Mesodermal cell (in vitro differentiated cells): ENCODE data around the gene SCAMP1.
A peak's percentile ranks its signal among the peaks of the same experiment; 100 is the strongest.

ENCODE experiments used
- H3K27ac ChIP-seq: 2 replicates; pipeline ENCODE4 v1.7.0; 2013; ENCODE audit warnings: mild to moderate bottlenecking, low read depth, low read length, moderate library complexity; ENCODE audit not compliant: severe bottlenecking
- H3K36me3 ChIP-seq: 2 replicates; pipeline ENCODE4 v1.7.1; 2013; ENCODE audit warnings: mild to moderate bottlenecking, low read length, moderate library complexity; ENCODE audit not compliant: control insufficient read depth, insufficient read depth
- H3K4me1 ChIP-seq: one replicate; pipeline ENCODE4 v1.7.1; 2013; ENCODE audit warnings: mild to moderate bottlenecking, low read length; ENCODE audit not compliant: insufficient read depth, control insufficient read depth, poor library complexity, severe bottlenecking
- H3K4me3 ChIP-seq: 2 replicates; pipeline ENCODE4 v1.7.0; 2013; ENCODE audit warnings: low read length, control low read depth, mild to moderate bottlenecking; ENCODE audit not compliant: insufficient read depth, poor library complexity, severe bottlenecking; ENCODE audit errors: extremely low read depth
- H3K9me3 ChIP-seq: 2 replicates; pipeline ENCODE4 v1.7.1; 2013; ENCODE audit warnings: mild to moderate bottlenecking, low read length, moderate library complexity; ENCODE audit not compliant: control insufficient read depth
- WGBS, 2 experiments: methylation state at CpG; one replicate each; pipeline ENCODE4 v1.1.5; 2013; ENCODE audit warnings: missing lambda C conversion rate in 2 of 2; ENCODE audit not compliant: insufficient coverage in 2 of 2; 5-methylcytosine and 5-hydroxymethylcytosine counted together

Gene SCAMP1

GRCh38 chr5:78506261-78507024 lies 146.0 kb downstream of the SCAMP1 start:
- WGBS, 2 experiments, result 88% methylated on average over 1 of the region's 2 CpGs; no CpG with 5 or more reads in 1 of the 2 experiments

GRCh38 chr5:78507531-78507930 lies 147.1 kb downstream of the SCAMP1 start:
- H3K9me3 ChIP-seq, result no peaks in the 10 kb centered on the region
- peak overlapping the region; percentile 83 for H3K27ac ChIP-seq
- peaks cover 2% of the 10 kb centered on the region for H3K36me3 ChIP-seq
- peaks cover 63% of the 10 kb centered on the region for H3K4me1 ChIP-seq
- H3K4me3 ChIP-seq, result no peak overlapping the region
- WGBS, 2 experiments, result 90 to 100% methylated on average over 1 of the region's 2 CpGs

More at GRCh38 chr5:78506261-78507024, 146.0 kb downstream of the SCAMP1 start:
- Histone ChIP-seq H3K4me3 (no peak overlapping the region), H3K36me3 (peaks cover 2% of the 10 kb centered on the region), H3K9me3 (no peaks in the 10 kb centered on the region), H3K27ac (no peak overlapping the region), H3K4me1 (peaks cover 68% of the 10 kb centered on the region)

DNA sequence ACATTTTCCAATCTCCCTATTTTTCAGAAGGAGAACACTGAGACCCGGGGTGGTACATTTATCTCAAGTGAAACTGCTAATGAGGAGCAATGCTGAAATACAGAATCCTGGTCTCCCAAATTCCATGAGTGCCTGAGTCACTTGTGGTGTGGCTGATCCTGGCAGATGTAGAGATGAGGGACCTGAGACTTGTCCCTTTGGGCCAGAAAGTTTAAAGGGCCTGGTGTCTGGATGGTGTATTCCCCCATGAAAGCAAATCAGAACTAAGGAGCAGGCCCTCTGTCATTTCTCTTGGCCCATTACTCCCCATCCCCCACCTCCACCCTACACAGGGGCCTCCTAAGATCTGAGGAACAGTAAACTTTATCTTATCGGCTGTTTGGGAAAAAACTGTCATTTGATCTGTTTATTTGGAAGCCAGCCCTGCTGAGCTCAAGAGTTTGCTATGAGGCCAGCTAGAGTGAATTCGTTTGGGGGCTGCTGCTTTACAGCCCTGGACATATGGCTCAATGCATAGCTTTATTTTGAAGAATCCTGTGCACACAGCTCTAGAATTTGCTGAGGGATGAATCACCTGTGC lies 147.9 kb downstream of the SCAMP1 start:
- peaks cover 62% of the 10 kb centered on the region for H3K4me1 ChIP-seq
- H3K36me3 ChIP-seq, result peaks cover 4% of the 10 kb centered on the region
- H3K9me3 ChIP-seq, result no peaks in the 10 kb centered on the region
- H3K27ac ChIP-seq, result peak overlapping the region; percentile 83
- WGBS, 2 experiments, result 11 to 43% methylated on average over 1 of the region's 3 CpGs
- no peak overlapping the region for H3K4me3 ChIP-seq

- 87 to 92% methylated on average over 11 to 12 of the region's 18 CpGs for WGBS, 2 experiments
- Histone ChIP-seq H3K9me3 (no peaks in the 10 kb centered on the region), H3K36me3 (peaks cover 13% of the 10 kb centered on the region), H3K4me3 (no peak overlapping the region), H3K27ac (peak overlapping the region; percentile 83), H3K4me1 (peaks cover 60% of the 10 kb centered on the region)
Observed at GRCh38 chr5:78509145-78509865, 148.9 kb downstream of the SCAMP1 start.

GRCh38 chr5:78509884-78510769 lies 149.7 kb downstream of the SCAMP1 start:
- 55 to 66% methylated on average over 49 to 58 of the region's 61 CpGs for WGBS, 2 experiments
- H3K27ac ChIP-seq, result peak overlapping the region; percentile 41
- H3K9me3 ChIP-seq, result no peaks in the 10 kb centered on the region
- peaks cover 52% of the 10 kb centered on the region for H3K4me1 ChIP-seq
- peak overlapping the region; percentile 5 for H3K4me3 ChIP-seq
- peaks cover 18% of the 10 kb centered on the region for H3K36me3 ChIP-seq

DNA sequence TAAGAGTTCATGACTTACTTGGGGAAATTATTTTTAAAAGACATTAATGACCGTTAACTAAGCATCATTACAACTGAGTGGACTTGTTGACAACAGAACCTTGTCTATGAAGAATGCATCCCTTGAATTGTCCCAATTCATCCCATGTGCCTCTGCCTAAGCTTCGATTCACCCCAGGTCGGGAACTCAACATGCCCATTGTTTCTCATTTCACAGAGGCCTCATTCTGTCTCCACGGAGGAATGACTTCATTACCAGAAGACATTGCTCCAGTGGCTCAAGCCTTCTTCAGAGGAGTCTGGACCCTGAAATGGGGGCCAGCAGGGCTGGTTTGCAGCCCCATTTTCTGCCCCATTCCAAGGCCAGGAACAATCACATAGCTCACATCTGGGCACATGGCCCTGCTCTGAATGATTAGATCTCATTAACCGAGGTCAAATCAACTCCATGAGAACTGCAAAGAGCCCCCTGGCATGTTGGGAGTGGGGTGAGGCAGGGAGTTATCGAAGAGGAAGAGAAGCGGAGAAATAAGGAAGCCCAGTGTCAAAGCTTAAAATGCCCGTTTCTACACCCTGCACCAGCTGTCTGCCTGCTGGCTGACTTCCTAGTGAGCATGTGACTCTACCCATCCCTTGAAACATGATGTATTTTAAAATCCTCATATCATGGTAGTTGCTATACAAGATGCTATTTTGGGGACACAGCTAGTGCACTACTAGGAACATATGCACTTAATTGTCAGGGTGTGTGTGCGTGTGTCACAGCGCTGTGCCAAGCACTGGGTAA lies 150.9 kb downstream of the SCAMP1 start:
- Histone ChIP-seq H3K36me3 (peaks cover 17% of the 10 kb centered on the region), H3K4me3 (no peak overlapping the region), H3K9me3 (no peaks in the 10 kb centered on the region), H3K4me1 (peaks cover 44% of the 10 kb centered on the region), H3K27ac (peak overlapping the region; percentile 41)
- WGBS, 2 experiments, result 82 to 96% methylated on average over 9 to 10 of the region's 10 CpGs

GRCh38 chr5:78512435-78512834 lies 152.0 kb downstream of the SCAMP1 start:
- 100% methylated on average over 1 to 2 of the region's 3 CpGs for WGBS, 2 experiments

DNA sequence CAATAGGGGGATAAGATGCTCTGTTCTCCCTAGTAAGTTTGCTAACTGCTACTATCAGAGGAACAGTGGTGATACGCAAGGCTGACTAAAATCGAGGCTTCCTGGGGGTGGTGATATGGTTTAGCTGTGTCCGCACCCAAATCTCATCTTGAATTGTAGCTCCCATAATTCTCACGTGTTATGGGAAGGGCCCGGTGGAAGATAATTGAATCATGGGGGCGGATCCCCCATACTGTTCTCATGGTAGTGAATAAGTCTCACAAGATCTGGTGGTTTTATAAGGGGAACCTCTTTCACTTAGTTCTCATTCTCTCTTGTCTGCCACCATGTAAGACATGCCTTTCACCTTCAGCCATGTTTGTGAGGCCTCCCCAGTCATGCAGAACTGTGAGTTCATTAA lies 153.0 kb downstream of the SCAMP1 start:
- 80 to 90% methylated on average over 2 to 3 of the region's 6 CpGs for WGBS, 2 experiments
- Histone ChIP-seq H3K36me3 (peaks cover 20% of the 10 kb centered on the region), H3K27ac (no peak overlapping the region), H3K4me1 (peaks cover 38% of the 10 kb centered on the region), H3K9me3 (no peaks in the 10 kb centered on the region), H3K4me3 (no peak overlapping the region)

More at GRCh38 chr5:78512435-78512834, 152.0 kb downstream of the SCAMP1 start:
- Histone ChIP-seq H3K27ac (no peak overlapping the region), H3K9me3 (no peaks in the 10 kb centered on the region), H3K36me3 (peaks cover 20% of the 10 kb centered on the region), H3K4me3 (no peak overlapping the region), H3K4me1 (peaks cover 40% of the 10 kb centered on the region)

DNA sequence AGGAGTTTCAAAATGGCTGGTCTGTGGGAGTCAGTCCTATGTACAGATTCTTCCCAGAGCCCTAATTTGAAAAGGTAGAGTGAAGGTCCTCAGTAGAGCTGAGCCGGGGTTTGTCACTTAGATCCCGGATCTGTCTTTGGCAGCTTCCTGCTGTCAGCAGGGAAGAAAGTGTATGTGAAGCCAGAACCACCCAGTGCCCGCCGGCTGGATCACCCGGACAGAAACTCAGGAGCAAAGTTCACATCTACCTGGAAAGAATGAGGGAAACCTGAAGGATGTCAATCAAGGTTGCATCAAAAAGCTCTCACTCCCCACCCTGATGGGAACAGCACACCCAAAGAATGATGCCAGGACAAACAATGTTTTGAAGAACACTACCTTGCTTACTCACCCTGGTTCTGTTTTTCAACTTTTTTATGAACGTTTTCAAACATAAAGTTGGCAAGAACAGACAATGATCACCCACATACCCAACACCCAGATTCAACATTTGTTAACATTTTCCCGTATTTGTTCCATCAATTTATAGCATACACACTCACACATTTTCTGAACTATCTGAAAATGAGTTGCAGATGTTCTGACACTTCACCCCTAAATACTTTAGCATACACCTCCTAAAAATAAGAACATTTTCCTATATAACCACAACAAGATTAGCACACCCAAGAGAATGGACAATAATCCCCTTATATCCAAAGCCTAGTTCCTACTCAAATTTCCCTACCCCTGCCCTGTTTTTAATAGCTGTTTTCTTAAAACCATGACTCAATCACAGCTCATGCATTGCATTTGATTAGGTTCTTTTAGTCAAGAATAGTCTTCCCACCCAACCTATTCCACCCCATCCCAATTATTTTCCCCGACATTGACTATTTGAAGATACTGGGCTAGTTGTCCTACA lies 154.3 kb downstream of the SCAMP1 start:
- Histone ChIP-seq H3K4me1 (peaks cover 38% of the 10 kb centered on the region), H3K9me3 (no peaks in the 10 kb centered on the region), H3K27ac (no peak overlapping the region), H3K4me3 (no peak overlapping the region), H3K36me3 (peaks cover 20% of the 10 kb centered on the region)
- 87 to 91% methylated on average over 6 to 8 of the region's 8 CpGs for WGBS, 2 experiments
